ENCODE data around the gene OPHN1. TPM values are rescaled to one million over a fixed set of nuclear protein-coding genes. Genes with fewer than 3 reads are reported as not detected.
A peak's percentile ranks its signal among the peaks of the same experiment; 100 is the strongest.

The OPHN1 gene
- total RNA-seq, result 8.0 TPM
- long read RNA-seq, partial matches to known transcripts, result 0 of 1 reads
- long read RNA-seq, other reads (novel, unspliced or antisense), result 1 of 1 reads

GRCh38 chrX:68433155-68433980 is at the start of gene OPHN1:
TSS of gene OPHN1 (minus strand) at chrX:68433495. CDS start at chrX:68433020, 475 bp downstream.
- DNase-seq (ENCODE audit: missing footprints) (peak; percentile 87), ATAC-seq (peak; percentile 95)
- intact Hi-C loops (cut with DNase I), result loop anchor here (5.0 kb wide), 1 partner anchor 64 kb away; the partner anchor contains the start of gene YIPF6

DNA sequence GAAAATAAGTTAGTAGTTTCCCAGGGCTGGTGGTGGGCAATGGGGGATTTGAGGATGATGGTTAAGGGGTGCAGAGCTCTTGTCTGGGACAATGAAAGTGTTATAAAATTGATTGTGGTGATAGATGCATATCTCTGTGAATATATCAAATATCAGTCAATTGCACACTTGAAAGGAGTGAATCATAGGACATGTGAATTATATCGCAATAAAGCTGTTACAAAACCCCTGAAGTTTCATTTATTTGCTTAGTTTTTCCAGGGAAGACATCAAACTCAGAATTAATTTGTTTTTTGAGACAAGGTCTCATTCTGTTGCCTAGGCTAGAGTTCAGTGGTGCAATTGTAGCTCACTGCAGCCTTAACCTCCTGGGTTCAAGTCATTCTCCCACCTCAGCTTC is 47.7 kb upstream of the OPHN1 start:
- ATAC-seq (no peak), DNase-seq (ENCODE audit: missing footprints) (no peak)
- intact Hi-C loops (cut with DNase I), result no loop called here

DNA sequence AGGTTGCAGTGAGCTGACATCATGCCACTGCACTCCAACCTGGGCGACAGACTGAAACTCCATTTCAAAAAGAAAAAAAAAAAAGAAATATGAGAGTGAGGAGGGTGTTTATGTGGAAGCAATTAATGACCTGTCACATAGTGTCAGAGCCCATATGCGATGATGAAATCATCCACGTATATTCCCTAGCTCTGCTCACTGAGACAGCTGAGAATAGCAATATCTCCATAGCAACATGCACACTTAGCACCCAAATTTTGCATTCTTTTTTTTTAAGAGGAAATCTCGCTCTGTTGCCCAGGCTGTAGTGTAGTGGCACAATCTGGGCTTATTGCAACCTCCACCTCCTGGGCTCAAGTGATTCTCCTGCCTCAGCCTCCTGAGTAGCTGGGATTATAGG is 31.5 kb upstream of the OPHN1 start:
- intact Hi-C loops (cut with DNase I), result no loop called here
- ATAC-seq (no peak), DNase-seq (ENCODE audit: missing footprints) (no peak)

- DNase-seq (ENCODE audit: missing footprints) (no peak), ATAC-seq (no peak)
- intact Hi-C loops (cut with DNase I), result loop anchor here (2.0 kb wide), 1 partner anchor 267 kb away; no protein-coding TSS in a partner anchor
These were observed 30.6 kb upstream of the OPHN1 start for GRCh38 chrX:68463880-68464279.

DNA sequence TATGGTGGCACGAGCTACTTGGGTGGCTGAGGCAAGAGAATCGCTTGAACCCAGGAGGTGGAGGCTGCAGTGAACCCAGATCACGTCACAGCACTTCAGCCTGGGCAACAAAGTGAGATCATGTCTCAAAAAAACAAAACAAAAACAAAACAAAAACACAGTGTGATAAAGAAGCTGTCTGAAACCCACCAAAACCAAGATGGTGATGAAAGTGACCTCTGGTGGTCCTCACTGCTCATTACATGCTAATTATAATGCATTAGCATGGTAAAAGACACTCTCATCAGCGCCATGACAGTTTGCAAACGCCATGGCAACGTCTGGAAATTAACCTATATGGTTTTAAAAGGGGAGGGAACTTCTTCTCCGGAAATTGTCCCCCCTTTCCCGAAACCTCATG is 29.4 kb upstream of the OPHN1 start:
- DNase-seq (ENCODE audit: missing footprints) (no peak), ATAC-seq (no peak)
- intact Hi-C loops (cut with DNase I), result loop anchor here (2.0 kb wide), 1 partner anchor 266 kb away; no protein-coding TSS in a partner anchor

- DNase-seq (ENCODE audit: missing footprints) (no peak), ATAC-seq (no peak)
- intact Hi-C loops (cut with DNase I), result loop anchor here (2.0 kb wide), 1 partner anchor 265 kb away; no protein-coding TSS in a partner anchor
These were observed 28.9 kb upstream of the OPHN1 start for GRCh38 chrX:68462197-68462596.

- intact Hi-C loops (cut with DNase I), result no loop called here
- DNase-seq (ENCODE audit: missing footprints) (no peak), ATAC-seq (no peak)
These were observed 28.3 kb upstream of the OPHN1 start for GRCh38 chrX:68461576-68461975.

- ATAC-seq (no peak), DNase-seq (ENCODE audit: missing footprints) (no peak)
- intact Hi-C loops (cut with DNase I), result no loop called here
These were observed 27.8 kb upstream of the OPHN1 start for GRCh38 chrX:68461093-68461492.

GRCh38 chrX:68455151-68455510 is 21.8 kb upstream of the OPHN1 start:
- ATAC-seq (no peak), DNase-seq (ENCODE audit: missing footprints) (no peak)
- intact Hi-C loops (cut with DNase I), result no loop called here

GRCh38 chrX:68454476-68455150 is 21.3 kb upstream of the OPHN1 start:
- intact Hi-C loops (cut with DNase I), result no loop called here
- no peak for ATAC-seq

GRCh38 chrX:68451720-68452119 is 18.4 kb upstream of the OPHN1 start:
- ATAC-seq, result no peak
- intact Hi-C loops (cut with DNase I), result no loop called here

More at GRCh38 chrX:68454476-68455150, 21.3 kb upstream of the OPHN1 start:
- DNase-seq (ENCODE audit: missing footprints), result no peak

GRCh38 chrX:68443155-68443868 is 10.0 kb upstream of the OPHN1 start:
- DNase-seq (ENCODE audit: missing footprints) (no peak), ATAC-seq (no peak)
- intact Hi-C loops (cut with DNase I), result no loop called here

More at GRCh38 chrX:68451720-68452119, 18.4 kb upstream of the OPHN1 start:
- no peak for DNase-seq (ENCODE audit: missing footprints)

DNA sequence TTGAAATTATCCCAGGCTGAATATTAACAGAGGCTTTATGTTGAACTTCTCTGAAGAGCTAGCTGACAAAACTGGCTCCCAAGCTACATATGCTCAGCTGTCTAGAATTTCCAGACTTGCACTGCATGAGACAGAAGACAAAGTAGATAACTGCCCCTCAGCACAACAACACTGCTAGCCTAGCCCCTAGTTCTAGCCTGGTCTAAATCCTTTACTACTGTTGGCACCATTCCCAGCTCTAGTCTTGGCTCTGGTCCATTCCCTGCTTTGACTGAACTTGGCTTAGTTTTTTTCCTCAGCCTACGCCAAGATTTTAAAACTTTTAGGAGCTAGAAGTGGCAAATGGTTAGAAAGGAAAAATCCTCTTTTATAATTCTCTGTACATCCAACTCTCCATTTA is 7.6 kb upstream of the OPHN1 start:
- peak; percentile 63 for ATAC-seq
- DNase-seq (ENCODE audit: missing footprints), result no peak
- intact Hi-C loops (cut with DNase I), result no loop called here

DNA sequence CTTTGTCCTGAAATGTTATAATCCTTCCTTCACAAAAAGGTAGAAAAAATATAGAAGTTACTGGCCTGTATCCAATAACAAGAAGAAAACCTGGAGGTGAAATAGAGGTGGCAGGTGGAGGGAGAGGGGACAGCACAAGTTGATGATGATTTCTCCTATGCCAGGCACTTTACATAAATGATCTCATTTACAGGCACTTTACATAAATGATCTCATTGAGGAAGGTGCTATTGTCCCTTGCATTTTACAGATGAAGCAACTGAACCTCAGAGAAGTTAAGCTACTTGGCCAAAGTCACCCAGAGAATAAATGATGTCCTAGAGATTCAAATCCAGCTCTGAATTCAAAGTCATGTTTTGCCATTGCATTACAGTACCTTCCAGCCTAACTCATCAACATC is 7.1 kb upstream of the OPHN1 start:
- intact Hi-C loops (cut with DNase I), result no loop called here

GRCh38 chrX:68439341-68439740 is 6.0 kb upstream of the OPHN1 start:
- intact Hi-C loops (cut with DNase I), result no loop called here
- ATAC-seq (no peak), DNase-seq (ENCODE audit: missing footprints) (no peak)

More for the DNA sequence above, 7.1 kb upstream of the OPHN1 start:
- DNase-seq (ENCODE audit: missing footprints), result no peak
- peak; percentile 5 for ATAC-seq

DNA sequence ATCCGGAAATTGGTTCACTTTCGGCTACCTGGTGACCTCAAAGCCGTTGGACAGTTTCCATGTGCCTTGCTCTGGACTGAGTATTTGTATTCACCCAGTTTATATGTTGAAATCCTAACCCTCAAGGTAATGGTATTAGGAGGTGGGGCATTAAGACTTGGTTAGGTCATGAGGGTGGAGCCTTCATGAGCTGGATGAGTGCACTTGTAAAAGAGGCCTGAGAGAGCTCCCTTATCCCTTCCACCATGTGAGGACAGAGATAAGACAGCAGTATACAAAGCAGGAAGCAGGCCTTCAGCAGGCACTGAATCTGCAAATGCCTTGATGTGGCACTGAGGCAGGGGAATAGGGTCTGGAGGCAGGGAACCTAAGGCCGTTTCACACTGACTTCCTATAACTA is 5.3 kb upstream of the OPHN1 start:
- intact Hi-C loops (cut with DNase I), result no loop called here
- no peak for DNase-seq (ENCODE audit: missing footprints)
- ATAC-seq, result no peak

DNA sequence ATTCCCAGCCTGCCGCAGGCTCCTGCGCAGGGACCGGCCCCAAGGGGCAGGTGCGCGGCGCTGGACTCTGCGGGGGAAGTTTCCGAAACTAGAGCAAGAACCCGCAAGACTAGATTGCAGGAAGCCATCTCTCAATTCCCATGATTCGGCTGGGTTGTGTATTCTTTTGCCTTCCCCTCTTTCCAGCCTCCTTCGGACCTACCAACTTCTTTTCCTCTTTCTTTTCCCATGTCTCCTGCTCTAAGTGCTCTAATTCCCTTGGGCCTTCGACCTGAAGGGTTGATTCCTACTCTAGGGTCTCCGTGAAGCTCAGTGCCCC is 645 bp upstream of the OPHN1 start:
- intact Hi-C loops (cut with DNase I), result loop anchor here (5.0 kb wide), 1 partner anchor 63 kb away; the partner anchor contains the start of gene YIPF6
- ATAC-seq (no peak), DNase-seq (ENCODE audit: missing footprints) (no peak)

DNA sequence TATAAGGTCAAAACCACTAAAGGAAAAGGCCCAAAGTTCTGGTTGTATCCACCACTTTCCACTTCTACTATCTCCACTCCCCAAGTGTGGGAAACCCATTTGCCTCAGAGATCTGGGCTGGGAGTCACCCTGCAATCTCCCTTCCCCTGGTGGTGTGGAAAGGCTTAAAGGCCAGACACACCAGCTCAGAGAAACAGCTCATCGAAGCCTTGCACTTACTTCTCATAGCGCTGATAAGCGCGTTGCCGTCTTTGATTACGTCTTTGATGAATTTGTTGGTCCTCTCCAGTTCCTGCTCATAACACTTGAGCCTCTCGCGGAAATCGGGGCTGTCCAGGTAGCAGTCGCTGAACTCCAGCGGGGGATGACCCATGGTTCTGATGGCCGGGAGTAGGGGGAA is 647 bp downstream of the OPHN1 start:
- intact Hi-C loops (cut with DNase I), result loop anchor here (5.0 kb wide), 1 partner anchor 65 kb away; the partner anchor contains the start of gene YIPF6
- peak; percentile 27 for ATAC-seq

DNA sequence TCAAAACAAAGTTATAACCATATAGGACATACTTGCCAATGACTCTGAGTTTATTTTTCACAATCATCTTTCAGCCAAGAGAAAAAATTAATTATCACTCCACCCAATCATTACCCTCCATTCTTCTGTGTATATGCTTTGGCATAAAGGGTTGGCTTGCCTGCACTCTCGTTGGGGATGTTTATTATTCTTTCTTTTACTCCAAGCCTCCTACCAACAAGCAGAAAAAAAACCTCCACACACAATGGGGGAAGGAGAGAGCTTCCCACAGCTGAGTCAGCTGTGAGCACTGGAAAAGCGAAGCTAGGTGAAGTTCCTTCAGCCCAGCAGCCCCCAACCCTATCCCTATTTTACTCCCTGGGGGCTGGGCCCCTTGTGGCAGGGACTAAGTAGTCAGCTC is 1.5 kb downstream of the OPHN1 start:
- DNase-seq (ENCODE audit: missing footprints), result no peak
- intact Hi-C loops (cut with DNase I), result loop anchor here (5.0 kb wide), 1 partner anchor 65 kb away; the partner anchor contains the start of gene YIPF6
- ATAC-seq, result no peak

More for the DNA sequence above, 647 bp downstream of the OPHN1 start:
- no peak for DNase-seq (ENCODE audit: missing footprints)

Measured in Right ventricle myocardium inferior (tissue), 1 donor.